ENCODE results near the gene COL20A1.
A peak's percentile ranks its signal among the peaks of the same experiment; 100 is the strongest.

Gene COL20A1

GRCh38 chr20:63380346-63380870 lies 87.4 kb downstream of the COL20A1 start:
- TF ChIP-seq, protein P1, sequence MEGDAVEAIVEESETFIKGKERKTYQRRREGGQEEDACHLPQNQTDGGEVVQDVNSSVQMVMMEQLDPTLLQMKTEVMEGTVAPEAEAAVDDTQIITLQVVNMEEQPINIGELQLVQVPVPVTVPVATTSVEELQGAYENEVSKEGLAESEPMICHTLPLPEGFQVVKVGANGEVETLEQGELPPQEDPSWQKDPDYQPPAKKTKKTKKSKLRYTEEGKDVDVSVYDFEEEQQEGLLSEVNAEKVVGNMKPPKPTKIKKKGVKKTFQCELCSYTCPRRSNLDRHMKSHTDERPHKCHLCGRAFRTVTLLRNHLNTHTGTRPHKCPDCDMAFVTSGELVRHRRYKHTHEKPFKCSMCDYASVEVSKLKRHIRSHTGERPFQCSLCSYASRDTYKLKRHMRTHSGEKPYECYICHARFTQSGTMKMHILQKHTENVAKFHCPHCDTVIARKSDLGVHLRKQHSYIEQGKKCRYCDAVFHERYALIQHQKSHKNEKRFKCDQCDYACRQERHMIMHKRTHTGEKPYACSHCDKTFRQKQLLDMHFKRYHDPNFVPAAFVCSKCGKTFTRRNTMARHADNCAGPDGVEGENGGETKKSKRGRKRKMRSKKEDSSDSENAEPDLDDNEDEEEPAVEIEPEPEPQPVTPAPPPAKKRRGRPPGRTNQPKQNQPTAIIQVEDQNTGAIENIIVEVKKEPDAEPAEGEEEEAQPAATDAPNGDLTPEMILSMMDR (IDR thresholded peaks at IDR 0.05) = no peak

DNA sequence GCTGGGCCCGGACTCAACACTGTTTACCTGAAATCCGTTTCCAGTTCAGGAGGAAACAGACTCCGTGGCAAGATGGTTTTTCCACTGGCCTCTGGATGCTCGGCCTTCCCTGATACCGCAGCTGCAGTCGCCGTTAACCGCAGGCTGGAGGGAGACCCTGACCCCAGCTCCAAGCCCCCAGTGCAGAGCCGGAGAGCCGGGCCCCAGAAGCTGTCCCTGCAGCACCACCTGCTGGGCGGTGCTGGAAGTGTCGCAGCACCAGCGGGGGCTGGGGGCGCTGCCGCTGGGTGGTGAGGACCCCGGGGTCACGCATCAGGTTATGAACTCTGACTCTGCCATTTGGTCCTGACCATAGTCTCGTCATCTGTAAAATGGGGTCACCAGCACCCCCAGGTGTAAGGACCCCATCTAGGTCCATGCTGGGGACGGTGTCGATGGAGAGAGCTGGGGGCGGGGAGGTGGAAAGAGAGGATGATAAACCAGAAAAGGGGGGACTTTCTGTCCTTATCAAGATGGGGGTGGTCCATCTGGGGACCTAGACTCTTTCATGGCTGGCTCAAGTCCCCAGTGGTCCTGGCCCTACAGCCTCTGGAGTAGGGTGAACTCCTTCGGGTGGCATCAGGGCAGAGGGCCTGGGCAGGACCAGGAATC lies 88.9 kb downstream of the COL20A1 start:
- TF ChIP-seq, protein P1 (IDR thresholded peaks at IDR 0.05) = peak; percentile 100

DNA sequence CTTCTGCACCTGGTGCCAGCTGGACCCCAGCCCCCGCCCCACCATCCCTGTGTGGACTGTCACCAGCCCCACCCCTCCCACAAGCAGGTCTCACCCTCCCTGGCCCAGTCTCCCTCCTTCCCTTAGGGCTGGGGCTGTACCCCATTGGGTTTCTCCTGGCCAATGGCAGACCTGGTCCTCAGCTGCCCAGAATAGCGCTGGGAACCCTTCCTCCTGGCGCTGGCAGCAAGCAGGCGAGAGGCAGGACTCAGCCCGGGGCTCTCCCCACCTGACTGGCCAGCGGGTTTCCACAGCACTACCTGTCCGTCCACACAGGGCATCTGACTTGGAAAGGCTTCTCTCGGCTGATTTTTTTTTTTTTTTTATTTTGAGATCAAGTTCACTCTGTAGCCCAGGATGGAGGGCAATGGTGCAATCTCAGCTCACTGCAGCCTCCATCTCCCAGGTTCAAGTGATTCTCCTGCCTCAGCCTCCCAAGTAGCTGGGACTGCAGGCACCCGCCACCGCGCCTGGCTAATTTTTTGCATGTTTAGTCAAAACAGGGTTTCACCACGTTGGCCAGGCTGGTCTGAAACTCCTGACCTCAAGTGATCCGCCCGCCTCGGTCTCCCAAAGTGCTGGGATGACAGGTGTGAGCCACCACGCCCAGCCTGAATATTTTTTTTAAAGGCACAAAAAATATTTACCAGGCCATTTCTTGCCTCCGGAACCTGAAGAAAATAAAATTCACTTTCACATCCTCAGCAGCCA lies 89.7 kb downstream of the COL20A1 start:
- TF ChIP-seq, protein P1 (IDR thresholded peaks at IDR 0.05) = no peak

DNA sequence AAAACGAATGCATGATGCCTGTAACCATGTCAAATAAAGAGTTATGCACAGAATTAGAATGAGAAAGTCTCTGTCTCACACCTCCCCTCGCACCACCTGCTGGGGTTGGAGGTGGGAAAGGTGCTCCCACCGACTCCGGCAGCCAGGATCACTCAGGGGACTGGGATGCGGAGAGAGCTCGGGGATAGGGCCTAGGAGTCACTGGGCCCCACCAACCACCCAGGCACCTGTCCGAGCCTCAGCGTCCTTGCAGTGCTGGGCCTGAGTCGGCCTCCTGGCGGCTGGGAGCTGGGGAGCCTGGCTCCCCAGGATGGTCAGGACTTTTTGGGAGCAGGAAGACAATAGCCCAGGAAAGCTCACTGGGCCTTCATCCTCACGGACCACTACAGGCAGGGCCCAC lies 90.6 kb downstream of the COL20A1 start:
- TF ChIP-seq, protein P1 (IDR thresholded peaks at IDR 0.05) = no peak

DNA sequence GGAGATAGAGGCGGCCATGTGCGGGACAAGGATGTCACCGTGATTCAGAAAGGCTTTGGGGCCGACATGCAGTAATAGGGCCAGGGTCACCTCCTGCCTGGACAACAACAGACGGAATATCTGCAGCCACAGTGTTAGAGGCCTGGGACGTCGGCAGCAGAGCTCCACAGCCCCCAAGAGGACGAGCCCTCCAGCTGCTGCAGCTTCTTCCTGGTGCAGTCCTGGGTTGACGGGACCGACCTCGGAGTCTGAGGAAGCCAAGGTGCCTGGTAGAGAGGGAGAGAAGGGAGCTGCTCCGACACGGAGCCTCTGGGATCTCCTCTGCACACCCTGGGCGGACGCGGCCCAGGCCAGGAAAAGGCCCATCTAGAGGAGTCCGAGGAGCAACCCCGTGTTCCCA lies 91.3 kb downstream of the COL20A1 start:
- TF ChIP-seq, protein P1 (IDR thresholded peaks at IDR 0.05) = no peak
